ENCODE results near the gene DNM3.

DNA sequence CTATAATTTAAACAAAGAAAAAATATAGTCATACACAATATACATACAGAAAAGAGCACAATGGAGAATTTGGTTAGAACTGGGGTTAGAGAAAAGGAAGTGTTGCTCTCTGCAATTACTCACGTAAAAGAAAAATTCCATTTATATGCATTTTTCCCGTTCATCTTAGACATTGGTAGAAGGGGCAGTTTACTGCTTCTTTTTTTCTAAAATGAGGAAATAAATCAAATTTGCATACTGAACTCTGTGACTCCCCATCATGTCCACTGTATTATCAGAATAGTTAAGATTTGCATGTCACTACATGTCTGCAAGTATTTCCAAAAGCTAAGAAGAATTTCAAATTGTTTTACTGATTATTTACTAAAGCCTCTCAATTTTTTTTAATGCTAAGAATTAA lies 535.1 kb downstream of the DNM3 start:
- no peak for TF ChIP-seq CTCF (IDR thresholded peaks at IDR 0.05; ENCODE audit: low read depth, low read length, poor library complexity, severe bottlenecking)
- no peak for TF ChIP-seq EZH2phosphoT487 (IDR thresholded peaks at IDR 0.05; ENCODE audit: borderline replicate concordance, low read length)

Data from DOHH2 (cell line).